HG03354 (cell line): Measurements from ENCODE around the gene MICU2.

ENCODE experiments used
- ATAC-seq: cut with Tn5 transposase; IDR thresholded peaks from one replicate; pipeline ENCODE4 v1.9.1; 2021; ENCODE audit warnings: mild to moderate bottlenecking; ENCODE audit not compliant: unreplicated experiment, poor library complexity, severe bottlenecking

The MICU2 gene

DNA sequence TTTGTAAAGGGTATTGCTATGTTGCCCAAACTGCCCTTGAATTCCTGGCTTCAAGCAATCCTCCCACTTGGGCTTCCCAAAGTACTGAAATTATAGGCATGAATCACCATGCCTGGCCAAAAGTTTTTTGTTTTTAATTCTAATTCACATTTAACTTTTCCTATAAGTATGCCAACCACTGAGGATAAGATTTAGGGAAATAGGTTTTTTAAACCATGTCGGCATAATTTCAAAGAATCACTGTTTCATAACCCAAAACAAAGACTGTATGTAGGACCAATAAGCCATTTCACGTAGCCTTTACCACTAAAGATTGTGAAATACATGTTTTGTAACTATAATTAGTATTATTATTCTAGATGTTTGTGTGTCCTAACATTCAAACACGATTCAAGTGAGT, 153.0 kb downstream of the MICU2 start:
- no peak for ATAC-seq

DNA sequence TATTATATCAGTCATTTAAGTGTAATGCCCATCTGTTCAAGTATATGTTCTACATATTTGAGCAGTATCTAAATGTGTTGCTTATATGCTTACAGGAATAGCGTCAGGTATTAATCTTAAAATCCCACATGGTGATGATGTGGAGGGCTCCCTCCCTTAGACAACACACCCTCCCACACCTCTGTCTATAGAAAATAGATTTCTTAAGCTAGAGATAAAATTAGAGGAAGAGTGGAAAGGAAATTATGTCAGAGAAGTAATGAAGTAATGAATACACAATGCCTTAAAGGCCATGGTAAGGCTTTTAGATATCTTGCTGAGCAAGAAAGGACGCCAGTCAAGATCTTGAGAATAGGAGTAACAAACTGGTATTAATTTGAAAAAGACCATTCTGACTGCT, 157.3 kb downstream of the MICU2 start:
- ATAC-seq: no peak

DNA sequence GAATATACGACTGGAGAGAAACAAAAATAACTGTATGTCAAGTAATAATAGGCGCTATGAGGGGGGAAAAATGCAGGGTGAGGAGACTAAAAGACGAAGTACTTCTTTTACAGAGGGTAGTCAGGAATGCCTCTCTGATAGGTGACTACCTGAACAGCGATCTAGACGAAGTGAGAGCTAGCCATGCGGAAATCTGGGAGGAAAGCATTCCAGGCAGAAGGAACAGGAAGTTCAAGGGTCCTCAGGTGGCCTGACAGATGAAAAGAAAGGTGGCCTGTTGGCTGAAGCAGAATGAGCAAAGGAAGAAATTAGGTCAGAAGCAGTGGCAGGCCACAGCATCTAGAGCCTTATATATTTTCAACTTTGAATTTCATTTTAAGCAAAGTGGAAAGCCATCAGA, 158.2 kb downstream of the MICU2 start:
- no peak for ATAC-seq

DNA sequence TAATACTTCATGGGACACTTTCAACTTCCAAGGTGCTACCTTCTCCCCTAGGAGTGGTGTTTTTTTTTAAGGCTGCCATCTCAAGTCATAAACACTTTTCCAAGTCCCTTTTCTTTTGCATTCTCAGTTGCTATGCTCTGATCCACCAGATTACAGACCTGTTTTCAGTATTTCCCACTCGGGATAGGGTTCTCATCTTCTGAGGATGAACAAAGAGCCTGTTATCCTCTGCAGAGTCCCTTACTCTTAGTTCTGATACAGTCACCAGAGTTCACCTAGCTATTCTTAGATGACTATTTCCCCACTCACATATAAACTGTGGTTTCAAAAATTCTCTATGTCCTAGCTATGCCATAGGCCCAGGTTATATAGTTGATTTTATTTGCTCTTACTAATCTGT, 160.8 kb downstream of the MICU2 start:
- ATAC-seq: no peak
